Colonic mucosa (tissue), 4 donors: ENCODE results near the gene MPL. TPM values are rescaled to one million over a fixed set of nuclear protein-coding genes. Genes with fewer than 3 reads are reported as not detected.
A peak's percentile ranks its signal among the peaks of the same experiment; 100 is the strongest.

ENCODE experiments used
- DNase-seq: peaks from one replicate; pipeline ENCODE4 v3.0.0-alpha.2; 2020
- H3K27ac ChIP-seq: fragments of 200-600 bp; one replicate; pipeline ENCODE4 v1.8.0; 2021
- H3K27me3 ChIP-seq: fragments of 200-600 bp; one replicate; pipeline ENCODE4 v1.8.0; 2021
- H3K36me3 ChIP-seq: fragments of 200-600 bp; one replicate; pipeline ENCODE4 v1.8.0; 2021
- H3K4me1 ChIP-seq: fragments of 200-600 bp; one replicate; pipeline ENCODE4 v1.8.0; 2021; ENCODE audit warnings: mild to moderate bottlenecking
- H3K4me3 ChIP-seq: fragments of 200-600 bp; one replicate; pipeline ENCODE4 v1.8.0; 2021
- H3K9ac ChIP-seq, 2 donors: one replicate each; pipeline ENCODE4 v1.7.0; 2013; ENCODE audit warnings: control low read depth in 2 of 2, low read depth in 2 of 2, low read length in 2 of 2
- H3K9me3 ChIP-seq: fragments of 200-600 bp; one replicate; pipeline ENCODE4 v1.8.0; 2021
- CTCF ChIP-seq: fragments of 200-600 bp; IDR thresholded peaks from one replicate; pipeline ENCODE4 v1.8.0; 2022; ENCODE audit warnings: antibody characterized with exemption, mild to moderate bottlenecking
- intact Hi-C: fragments of 100-400 bp; cut with DNase I; formaldehyde crosslinking; loops from one replicate; pipeline ENCODE4 v1.14.1; 2022
- total RNA-seq, 2 donors: library from RNA; stranded (reverse); fragmentation: NEBNext Ultra II Directional in 1 of 2; extraction: Animal tissue kit (Norgen Biotek cat#: 25700) in 1 of 2; gene quantifications; one replicate each; pipeline ENCODE4 v1.2.1, GENCODE V29; 2021
- donor health status: healthy.
- donor health status: DM: no; HTN: no; CAD: no.
- donor health status: DM: no; HTN: no; CAD: no.

The MPL gene
- total RNA-seq, 2 donors from 2014 or later = 0.12 TPM; not detected in 1

GRCh38 chr1:43352881-43353280, 15.3 kb downstream of the MPL start:
- DNase-seq = no peak
- TF ChIP-seq CTCF = no peak
- intact Hi-C loops = no loop called here

GRCh38 chr1:43354471-43354870, 16.9 kb downstream of the MPL start:
- TF ChIP-seq CTCF = no peak
- DNase-seq = no peak
- no peaks in the 10 kb centered on the region for H3K36me3 ChIP-seq
- H3K27me3 ChIP-seq = no peaks in the 10 kb centered on the region
- no peak overlapping the region for H3K4me3 ChIP-seq
- intact Hi-C loops = no loop called here
- peaks cover 5% of the 10 kb centered on the region for H3K4me1 ChIP-seq
- no peak overlapping the region for H3K27ac ChIP-seq
- H3K9ac ChIP-seq = no peak overlapping the region
- no peaks in the 10 kb centered on the region for H3K9me3 ChIP-seq

More at GRCh38 chr1:43352881-43353280, 15.3 kb downstream of the MPL start:
- Histone ChIP-seq H3K36me3 (no peaks in the 10 kb centered on the region), H3K4me3 (no peak overlapping the region), H3K4me1 (no peaks in the 10 kb centered on the region), H3K27ac (no peak overlapping the region), H3K9me3 (no peaks in the 10 kb centered on the region), H3K27me3 (no peaks in the 10 kb centered on the region), H3K9ac (no peak overlapping the region)

- Histone ChIP-seq H3K4me3 (no peak overlapping the region), H3K36me3 (no peaks in the 10 kb centered on the region), H3K27me3 (no peaks in the 10 kb centered on the region), H3K4me1 (peaks cover 5% of the 10 kb centered on the region), H3K9me3 (no peaks in the 10 kb centered on the region), H3K27ac (no peak overlapping the region), H3K9ac (no peak overlapping the region)
- intact Hi-C loops = no loop called here
- TF ChIP-seq CTCF = no peak
- DNase-seq = no peak
These were observed 17.3 kb downstream of the MPL start for GRCh38 chr1:43354936-43355335.

GRCh38 chr1:43357251-43357650, 19.6 kb downstream of the MPL start:
- H3K9me3 ChIP-seq = no peaks in the 10 kb centered on the region
- TF ChIP-seq CTCF = no peak
- peaks cover 5% of the 10 kb centered on the region for H3K4me1 ChIP-seq
- no peaks in the 10 kb centered on the region for H3K36me3 ChIP-seq
- no peaks in the 10 kb centered on the region for H3K27me3 ChIP-seq
- no peak overlapping the region for H3K9ac ChIP-seq
- H3K4me3 ChIP-seq = no peak overlapping the region
- peak overlapping the region; percentile 98 for H3K27ac ChIP-seq
- intact Hi-C loops = no loop called here
- DNase-seq = no peak

GRCh38 chr1:43358121-43358745, 20.6 kb downstream of the MPL start:
- intact Hi-C loops = no loop called here

More at GRCh38 chr1:43358121-43358745, 20.6 kb downstream of the MPL start:
- TF ChIP-seq CTCF = peak; percentile 43
- peak; percentile 65 for DNase-seq
- peak overlapping the region; percentile 87 to 97 for H3K9ac ChIP-seq
- peaks cover 5% of the 10 kb centered on the region for H3K4me1 ChIP-seq
- H3K9me3 ChIP-seq = no peaks in the 10 kb centered on the region
- H3K27me3 ChIP-seq = no peaks in the 10 kb centered on the region
- peak overlapping the region; percentile 98 for H3K27ac ChIP-seq
- H3K4me3 ChIP-seq = peak overlapping the region; percentile 65
- H3K36me3 ChIP-seq = peaks cover 9% of the 10 kb centered on the region
